Ovary (tissue), 9 donors: ENCODE data around the gene ENTHD1. TPM values are rescaled to one million over a fixed set of nuclear protein-coding genes. Genes with fewer than 3 reads are reported as not detected.

ENCODE experiments used
- DNase-seq, 5 donors: peaks; one replicate each; pipeline ENCODE4 v3.0.0-alpha.2; 2019 to 2020
- H3K27ac ChIP-seq, 2 donors: fragments of 200-600 bp; one replicate each; pipeline versions ENCODE4 v1.5.1 to v1.8.0; 2019 to 2022
- H3K27me3 ChIP-seq: fragments of 200-600 bp; one replicate; pipeline ENCODE4 v1.8.0; 2022
- H3K36me3 ChIP-seq: fragments of 200-600 bp; sonication (generic); one replicate; pipeline ENCODE4 v1.5.1; 2019
- H3K4me1 ChIP-seq: one replicate; pipeline ENCODE4 v1.8.1; 2013; ENCODE audit warnings: mild to moderate bottlenecking, moderate library complexity; ENCODE audit not compliant: insufficient read depth
- H3K4me3 ChIP-seq: fragments of 200-600 bp; sonication (generic); one replicate; pipeline ENCODE4 v1.5.1; 2017
- H3K9me3 ChIP-seq, 2 donors: fragments of 200-600 bp in 1 of 2; sonication (generic) in 1 of 2; one replicate each; pipeline versions ENCODE4 v1.5.1 to v1.8.1; 2013 to 2019; ENCODE audit warnings: mild to moderate bottlenecking in 1 of 2, moderate library complexity in 1 of 2
- CTCF ChIP-seq, 3 donors: fragments of 450-650 bp in 2 of 3; fragments of 200-600 bp in 1 of 3; IDR thresholded peaks; one replicate each; pipeline versions ENCODE4 v1.5.1 to v1.8.0; 2016 to 2022; ENCODE audit warnings: antibody characterized with exemption in 3 of 3, mild to moderate bottlenecking in 1 of 3
- EP300 ChIP-seq: sonication (generic); formaldehyde crosslinking; IDR thresholded peaks from one replicate; pipeline ENCODE4 v1.6.1; 2017; ENCODE audit warnings: antibody characterized with exemption
- POLR2A ChIP-seq: fragments of 450-650 bp; IDR thresholded peaks from one replicate; pipeline ENCODE4 v1.6.1; 2017; ENCODE audit warnings: antibody characterized with exemption, mild to moderate bottlenecking, moderate library complexity
- WGBS, 3 donors: extraction: QIAGEN DNeasy Blood & Tissue Kit in 1 of 3; methylation state at CpG; one replicate each; pipeline versions ENCODE4 v1.1.5 to v1.1.7; 2013 to 2017; 5-methylcytosine and 5-hydroxymethylcytosine counted together
- intact Hi-C, 4 donors: fragments of 100-400 bp; cut with DNase I; formaldehyde crosslinking; loops; one replicate each; pipeline versions ENCODE4 v1.11.0 to v1.15.1; 2022 to 2023
- polyA plus RNA-seq, 2 donors: library from polyadenylated mRNA; stranded (reverse); fragments of 200-250 nt in 1 of 2; fragments of 350-450 nt in 1 of 2; fragmentation: Illumina TruSeq in 1 of 2; extraction: RNeasy Lipid Tissue Mini Kit (QIAGEN cat#74804) in 1 of 2; gene quantifications; one replicate each; pipeline ENCODE4 v1.2.3, GENCODE V29; 2013 to 2014
- total RNA-seq, 7 donors: library from RNA; depleted of rRNA in 2 of 7; stranded (reverse); fragments of >200 nt in 2 of 7; fragmentation: NEBNext Ultra II Directional in 3 of 7; extraction: Animal tissue kit (Norgen Biotek cat#: 25700) in 3 of 7; gene quantifications; one replicate each; pipeline versions ENCODE4 v1.1.0 to v1.2.4, GENCODE V29; 2016 to 2023
- donor health status: DM: no; HTN: no; CAD: no; lungs with moderate emphysema.
- donor health status: DM: no; HTN: no; CAD: no.
- donor health status: Bipolar disorder and iron deficiency.
- donor health status: DM: yes; HTN: yes; CAD: no.
- donor health status: DM: no; HTN: no; CAD: no.
- donor health status: DM: yes; HTN: yes; CAD: no.

The ENTHD1 gene
- total and polyA plus RNA-seq, 9 donors: 0.23 TPM; not detected in 8

- Histone ChIP-seq H3K27ac (no peak overlapping the region), H3K4me1 (no peaks in the 10 kb centered on the region), H3K9me3 (no peaks in the 10 kb centered on the region), H3K36me3 (no peaks in the 10 kb centered on the region), H3K27me3 (no peaks in the 10 kb centered on the region), H3K4me3 (no peak overlapping the region)
- no peak for TF ChIP-seq EP300
- TF ChIP-seq POLR2A: no peak
- TF ChIP-seq CTCF (IDR thresholded peaks at IDR 0.05): no peak
- DNase-seq: no peak
- 58 to 62% (median 60%) methylated on average over 5 of the region's 5 CpGs for WGBS, 3 donors
- intact Hi-C loops: no loop called here
Observed at GRCh38 chr22:39923696-39924095, 30.1 kb upstream of the ENTHD1 start.

GRCh38 chr22:39920134-39920743 is 26.7 kb upstream of the ENTHD1 start:
- H3K27me3 ChIP-seq: no peaks in the 10 kb centered on the region
- no peaks in the 10 kb centered on the region for H3K4me1 ChIP-seq
- no peaks in the 10 kb centered on the region for H3K36me3 ChIP-seq
- 82 to 88% (median 85%) methylated on average over 8 of the region's 8 CpGs for WGBS, 3 donors
- H3K27ac ChIP-seq: no peak overlapping the region
- TF ChIP-seq CTCF (IDR thresholded peaks at IDR 0.05) (no peak), POLR2A (no peak), EP300 (no peak)
- intact Hi-C loops: no loop called here
- no peak for DNase-seq
- H3K4me3 ChIP-seq: no peak overlapping the region
- H3K9me3 ChIP-seq: no peaks in the 10 kb centered on the region

- intact Hi-C loops: no loop called here
- 42 to 49% (median 42%) methylated on average over 12 of the region's 12 CpGs for WGBS, 3 donors
- no peaks in the 10 kb centered on the region for H3K9me3 ChIP-seq
Observed at GRCh38 chr22:39917776-39918495, 24.4 kb upstream of the ENTHD1 start.

GRCh38 chr22:39917197-39917643 is 23.7 kb upstream of the ENTHD1 start:
- H3K27me3 ChIP-seq: no peaks in the 10 kb centered on the region
- 53 to 68% (median 67%) methylated on average over 5 of the region's 5 CpGs for WGBS, 3 donors
- H3K27ac ChIP-seq: no peak overlapping the region
- no peak for DNase-seq
- no peak for TF ChIP-seq CTCF (IDR thresholded peaks at IDR 0.05)
- TF ChIP-seq POLR2A: no peak
- TF ChIP-seq EP300: no peak
- no peak overlapping the region for H3K4me3 ChIP-seq
- no peaks in the 10 kb centered on the region for H3K9me3 ChIP-seq
- intact Hi-C loops: no loop called here
- H3K36me3 ChIP-seq: no peaks in the 10 kb centered on the region
- no peaks in the 10 kb centered on the region for H3K4me1 ChIP-seq

More at GRCh38 chr22:39917776-39918495, 24.4 kb upstream of the ENTHD1 start:
- no peaks in the 10 kb centered on the region for H3K27me3 ChIP-seq
- no peak overlapping the region for H3K27ac ChIP-seq
- TF ChIP-seq CTCF (IDR thresholded peaks at IDR 0.05) (no peak), POLR2A (no peak), EP300 (no peak)
- no peak for DNase-seq
- H3K4me1 ChIP-seq: no peaks in the 10 kb centered on the region
- H3K4me3 ChIP-seq: no peak overlapping the region
- no peaks in the 10 kb centered on the region for H3K36me3 ChIP-seq
